ENCODE data around the gene PEAK1. TPM values are rescaled to one million over a fixed set of nuclear protein-coding genes. Genes with fewer than 3 reads are reported as not detected.
A peak's percentile ranks its signal among the peaks of the same experiment; 100 is the strongest.

Gene PEAK1
- total and polyA plus RNA-seq, 10 of the 15 experiments (the other 5 are each of a cell fraction or from before 2014, with no cell fraction given), result 0.62 to 24.2 (median 11.2) TPM

DNA sequence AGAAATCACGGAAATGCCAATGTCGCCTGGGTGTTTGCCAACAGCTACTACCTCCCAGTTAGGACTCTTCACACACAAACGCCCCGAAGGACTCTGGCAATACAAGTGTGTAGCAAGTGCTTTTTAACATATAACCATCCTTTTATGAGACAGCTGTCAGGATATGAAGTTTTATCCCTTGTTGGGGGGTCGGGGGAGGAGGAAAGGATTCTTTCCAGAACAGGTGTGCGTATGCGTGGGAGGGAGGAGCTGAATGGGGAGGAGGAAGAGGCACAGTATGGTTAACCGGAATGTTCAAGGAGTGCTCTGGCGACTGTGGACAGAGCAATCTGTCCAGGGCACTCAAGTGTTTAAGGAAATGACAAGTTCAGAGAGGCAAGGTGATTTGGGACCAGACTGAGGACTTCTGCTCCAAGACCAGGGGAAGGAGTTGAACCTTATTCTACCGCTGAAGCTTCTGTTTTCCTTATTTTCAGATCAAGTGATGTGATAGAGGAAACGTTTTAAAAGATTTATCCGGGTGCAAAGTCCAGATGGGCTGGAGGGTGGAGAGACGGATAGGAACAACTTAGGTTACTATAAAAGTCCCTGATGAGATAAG is 350.3 kb downstream of the PEAK1 start (continued):
- TF ChIP-seq, protein P1, sequence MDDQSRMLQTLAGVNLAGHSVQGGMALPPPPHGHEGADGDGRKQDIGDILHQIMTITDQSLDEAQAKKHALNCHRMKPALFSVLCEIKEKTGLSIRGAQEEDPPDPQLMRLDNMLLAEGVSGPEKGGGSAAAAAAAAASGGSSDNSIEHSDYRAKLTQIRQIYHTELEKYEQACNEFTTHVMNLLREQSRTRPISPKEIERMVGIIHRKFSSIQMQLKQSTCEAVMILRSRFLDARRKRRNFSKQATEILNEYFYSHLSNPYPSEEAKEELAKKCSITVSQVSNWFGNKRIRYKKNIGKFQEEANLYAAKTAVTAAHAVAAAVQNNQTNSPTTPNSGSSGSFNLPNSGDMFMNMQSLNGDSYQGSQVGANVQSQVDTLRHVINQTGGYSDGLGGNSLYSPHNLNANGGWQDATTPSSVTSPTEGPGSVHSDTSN (IDR thresholded peaks at IDR 0.05; ENCODE audit: insufficient replicate concordance, low read depth, low read length), result no peak
- TF ChIP-seq BACH1 (IDR thresholded peaks at IDR 0.05; ENCODE audit: borderline replicate concordance), result no peak
- TF ChIP-seq IRF5 (IDR thresholded peaks at IDR 0.05; ENCODE audit: borderline replicate concordance), result no peak
- TF ChIP-seq RBBP5 (conservative IDR thresholded peaks at IDR 0.05), result no peak
- TF ChIP-seq NFYB (IDR thresholded peaks at IDR 0.05; ENCODE audit: insufficient read depth, low read depth, low read length), result no peak
- no peak for TF ChIP-seq CBX3 (IDR thresholded peaks at IDR 0.05; ENCODE audit: borderline replicate concordance, low read depth)
- TF ChIP-seq CBFB (IDR thresholded peaks at IDR 0.05; ENCODE audit: low read depth), result no peak

GRCh38 chr15:77068633-77069032 is 351.3 kb downstream of the PEAK1 start:
- no peak overlapping the region; the same call in 1 of the 2 replicates for H3K4me2 ChIP-seq (ENCODE audit: control insufficient read depth, insufficient read depth)
- ChIA-PET CTCF (interaction anchor here (0.9 to 2.0 kb wide), 7 partner anchors 8 to 95 kb away, joined by 3 to 6 read pairs (median 3); no protein-coding TSS in a partner anchor), SMC1A (ENCODE audit: uncharacterized antibody, unreplicated experiment) (interaction anchor here (1.1 to 2.1 kb wide), 9 partner anchors 10 to 118 kb away, joined by 3 to 6 read pairs (median 4); no protein-coding TSS in a partner anchor), POLR2A (interaction anchor here (0.9 kb wide), 1 partner anchor 13 kb away, joined by 3 read pairs; no protein-coding TSS in a partner anchor), RAD21 (ENCODE audit: unreplicated experiment) (interaction anchor here (1.0 to 2.9 kb wide), 3 partner anchors 22 to 475 kb away, joined by 3 to 5 read pairs (median 4); no protein-coding TSS in a partner anchor)
- H3K4me1 ChIP-seq (ENCODE audit: control insufficient read depth, insufficient read depth, low read length), result peaks cover 28% of the 10 kb centered on the region
- FAIRE-seq (no peak), DNase-seq (ENCODE audit: low read depth, low spot score) (no peak), ATAC-seq (no peak)
- no peak overlapping the region for H3K27ac ChIP-seq (ENCODE audit: control insufficient read depth, insufficient read depth)
- peaks cover 40% of the 10 kb centered on the region for H3K79me2 ChIP-seq (ENCODE audit: control insufficient read depth, insufficient read depth, low read length)
- no peak overlapping the region for H2AFZ ChIP-seq (ENCODE audit: control insufficient read depth, low read depth, low read length)
- 89% methylated on average over 7 of the region's 7 CpGs for WGBS (ENCODE audit: insufficient coverage, insufficient replicate concordance, low lambda C conversion rate, missing lambda C conversion rate)
- intact Hi-C loops (cut with micrococcal nuclease; ENCODE audit: unreplicated experiment) (no loop called here), in situ Hi-C loops (cut with MboI) (no loop called here)
- BruUV-seq (replicated peaks), result TSS peak; percentile 56
- TF ChIP-seq NR2C1 (IDR thresholded peaks at IDR 0.05) (no peak), RELA (IDR thresholded peaks at IDR 0.05; ENCODE audit: borderline replicate concordance, partially characterized antibody) (no peak), PKNOX1 (IDR thresholded peaks at IDR 0.05) (no peak)
- H3K36me3 ChIP-seq (ENCODE audit: control insufficient read depth in 2 of 2, insufficient read depth in 2 of 2, low read length in 1 of 2), result no peaks in the 10 kb centered on the region
- H3K27me3 ChIP-seq (replicated peaks in 1 of 2; ENCODE audit: control insufficient read depth in 2 of 2, insufficient read depth in 2 of 2, low read length in 1 of 2), result no peaks in the 10 kb centered on the region
- H3K9ac ChIP-seq (ENCODE audit: control insufficient read depth, insufficient read depth, low read length), result no peak overlapping the region
- no peaks in the 10 kb centered on the region for H3K9me3 ChIP-seq (replicated peaks; ENCODE audit: control insufficient read depth, insufficient read depth, low read length)
- H4K20me1 ChIP-seq (ENCODE audit: control insufficient read depth, insufficient read depth), result no peaks in the 10 kb centered on the region
- H3K4me3 ChIP-seq, result no peak overlapping the region

All from GM12878 (cell line).